OCI-LY7 (cell line): ENCODE measurements around the gene KCNT1.

Experiments used
- CTCF ChIP-seq: fragments of 200-600 bp; sonication (generic); conservative IDR thresholded peaks from 2 replicates; pipeline ENCODE4 v1.5.1; 2014; ENCODE audit warnings: mild to moderate bottlenecking, antibody characterized with exemption, low read length, moderate library complexity, mixed read lengths
- EZH2phosphoT487 ChIP-seq: fragments of 200-600 bp; sonication (generic); IDR thresholded peaks from 2 replicates; pipeline ENCODE4 v1.6.1; 2018; ENCODE audit warnings: low read depth, borderline replicate concordance, mild to moderate bottlenecking, mixed run types, antibody characterized with exemption, low read length, moderate library complexity, mixed read lengths

GRCh38 chr9:135680056-135680455 lies 21.9 kb upstream of the KCNT1 start:
- no peak for TF ChIP-seq CTCF
- no peak for TF ChIP-seq EZH2phosphoT487
